WI38 (cell line): ENCODE results near the gene STK39.
"Not testable (repeated sequence)": the region's sequence is repeated elsewhere in the genome, so short reads cannot be mapped to it uniquely, and the experiment has no call there.

Source experiments
- H3K4me3 ChIP-seq: 2 replicates; pipeline ENCODE4 v1.5.1; 2011; ENCODE audit warnings: low read depth, mild to moderate bottlenecking, control low read depth, low read length
- CTCF ChIP-seq: IDR thresholded peaks from 2 replicates; pipeline ENCODE4 v1.5.1; 2012; ENCODE audit warnings: low read depth, mild to moderate bottlenecking, control low read depth, low read length

Gene STK39

GRCh38 chr2:168278424-168278888 lies 31.1 kb upstream of the STK39 start:
- H3K4me3 ChIP-seq: no peak overlapping the region
- no peak for TF ChIP-seq CTCF

GRCh38 chr2:168277276-168277675 lies 29.9 kb upstream of the STK39 start:
- H3K4me3 ChIP-seq: no peak overlapping the region
- no peak for TF ChIP-seq CTCF

GRCh38 chr2:168272225-168272624 lies 24.8 kb upstream of the STK39 start:
- TF ChIP-seq CTCF: no peak

GRCh38 chr2:168262926-168263325 lies 15.5 kb upstream of the STK39 start:
- H3K4me3 ChIP-seq: not testable (repeated sequence)

More at GRCh38 chr2:168272225-168272624, 24.8 kb upstream of the STK39 start:
- H3K4me3 ChIP-seq: no peak overlapping the region

GRCh38 chr2:168256448-168256847 lies 9.1 kb upstream of the STK39 start:
- TF ChIP-seq CTCF: no peak

GRCh38 chr2:168255866-168256265 lies 8.5 kb upstream of the STK39 start:
- no peak for TF ChIP-seq CTCF
- no peak overlapping the region for H3K4me3 ChIP-seq

More at GRCh38 chr2:168256448-168256847, 9.1 kb upstream of the STK39 start:
- no peak overlapping the region for H3K4me3 ChIP-seq

GRCh38 chr2:168255103-168255502 lies 7.7 kb upstream of the STK39 start:
- H3K4me3 ChIP-seq: no peak overlapping the region
- no peak for TF ChIP-seq CTCF
